ENCODE results near the gene BUB3. TPM values are rescaled to one million over a fixed set of nuclear protein-coding genes. Genes with fewer than 3 reads are reported as not detected.

Gene BUB3
- total and polyA plus RNA-seq, 2 experiments from 2014 or later = 88.8 to 147 TPM

DNA sequence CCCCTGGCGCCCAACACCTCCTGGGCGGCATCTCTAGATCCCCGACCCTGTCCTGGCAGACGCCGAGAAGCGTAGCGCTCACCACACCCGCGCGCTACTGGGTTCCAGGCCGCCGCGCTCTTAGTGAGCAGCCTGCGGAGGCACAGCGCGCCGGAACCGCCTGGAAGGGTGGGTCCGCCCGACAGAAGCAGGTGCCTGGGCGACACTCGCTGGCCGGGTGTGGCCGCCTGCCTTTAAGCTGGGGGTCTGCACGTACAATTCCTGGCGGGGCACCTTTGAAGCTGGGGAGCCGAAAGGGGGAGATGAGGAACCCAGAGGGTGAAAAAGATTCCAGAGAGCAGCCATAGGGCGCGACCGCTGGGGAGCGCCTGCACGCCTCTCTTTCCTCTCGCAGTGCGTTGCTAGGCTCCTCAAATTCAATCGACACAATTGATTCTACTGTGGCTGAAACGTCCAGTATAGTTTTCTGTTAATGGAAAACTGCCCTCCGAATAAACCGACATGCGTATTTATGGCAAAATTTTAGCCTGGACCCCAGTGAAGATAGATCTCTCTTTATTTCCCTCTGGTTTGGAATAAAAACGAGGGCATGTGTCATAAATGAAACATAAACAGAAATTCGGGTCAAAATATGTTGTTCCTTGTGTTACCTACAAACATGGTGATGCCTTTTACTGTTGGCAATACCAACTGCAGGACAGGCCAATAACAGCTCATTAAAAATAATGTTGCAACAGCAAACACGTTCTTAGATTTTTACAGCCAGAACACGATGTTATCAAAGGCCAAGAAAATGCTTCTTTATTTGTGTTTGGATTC is 13.8 kb upstream of the BUB3 start:
- H3K27ac ChIP-seq = no peak overlapping the region
- TF ChIP-seq, protein P1, sequence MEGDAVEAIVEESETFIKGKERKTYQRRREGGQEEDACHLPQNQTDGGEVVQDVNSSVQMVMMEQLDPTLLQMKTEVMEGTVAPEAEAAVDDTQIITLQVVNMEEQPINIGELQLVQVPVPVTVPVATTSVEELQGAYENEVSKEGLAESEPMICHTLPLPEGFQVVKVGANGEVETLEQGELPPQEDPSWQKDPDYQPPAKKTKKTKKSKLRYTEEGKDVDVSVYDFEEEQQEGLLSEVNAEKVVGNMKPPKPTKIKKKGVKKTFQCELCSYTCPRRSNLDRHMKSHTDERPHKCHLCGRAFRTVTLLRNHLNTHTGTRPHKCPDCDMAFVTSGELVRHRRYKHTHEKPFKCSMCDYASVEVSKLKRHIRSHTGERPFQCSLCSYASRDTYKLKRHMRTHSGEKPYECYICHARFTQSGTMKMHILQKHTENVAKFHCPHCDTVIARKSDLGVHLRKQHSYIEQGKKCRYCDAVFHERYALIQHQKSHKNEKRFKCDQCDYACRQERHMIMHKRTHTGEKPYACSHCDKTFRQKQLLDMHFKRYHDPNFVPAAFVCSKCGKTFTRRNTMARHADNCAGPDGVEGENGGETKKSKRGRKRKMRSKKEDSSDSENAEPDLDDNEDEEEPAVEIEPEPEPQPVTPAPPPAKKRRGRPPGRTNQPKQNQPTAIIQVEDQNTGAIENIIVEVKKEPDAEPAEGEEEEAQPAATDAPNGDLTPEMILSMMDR (IDR thresholded peaks at IDR 0.05; ENCODE audit: low read depth, low read length) = no peak
- no peak for DNase-seq (ENCODE audit: low read depth in 1 of 2, low spot score in 1 of 2)

DNA sequence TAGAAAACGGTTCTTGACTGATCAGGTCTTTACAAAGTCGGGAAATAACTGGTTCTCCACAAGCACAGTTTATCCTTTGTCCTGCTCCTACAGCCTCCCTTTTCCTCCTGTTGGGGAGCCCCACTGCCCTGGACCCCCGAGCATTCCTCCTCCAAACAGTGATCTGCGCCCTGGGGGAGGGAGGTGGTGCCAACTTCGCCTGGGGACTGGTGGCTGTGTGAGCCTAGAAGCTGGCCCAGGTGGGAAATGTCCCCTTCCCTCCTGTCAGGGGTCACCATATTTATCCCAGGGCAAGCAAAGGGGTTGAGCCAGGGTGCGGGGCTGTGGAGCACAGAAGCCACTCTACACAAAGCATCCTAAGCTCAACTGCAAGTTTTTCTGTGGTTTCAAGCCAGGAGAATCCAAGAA is 13.2 kb upstream of the BUB3 start:
- Histone ChIP-seq H3K27ac (no peak overlapping the region), H3K4me3 (no peak overlapping the region), H3K4me1 (ENCODE audit: low read depth) (peaks cover 4% of the 10 kb centered on the region), H3K36me3 (no peaks in the 10 kb centered on the region), H3K9me3 (ENCODE audit: low read depth) (no peaks in the 10 kb centered on the region), H3K27me3 (peaks cover 100% of the 10 kb centered on the region)
- no peak for DNase-seq (ENCODE audit: low read depth in 1 of 2, low spot score in 1 of 2)
- TF ChIP-seq, protein P1 (IDR thresholded peaks at IDR 0.05; ENCODE audit: low read depth, low read length) = no peak

More for the DNA sequence above, 13.8 kb upstream of the BUB3 start:
- no peak overlapping the region for H3K4me3 ChIP-seq
- H3K9me3 ChIP-seq (ENCODE audit: low read depth) = no peaks in the 10 kb centered on the region
- peaks cover 6% of the 10 kb centered on the region for H3K4me1 ChIP-seq (ENCODE audit: low read depth)
- H3K36me3 ChIP-seq = no peaks in the 10 kb centered on the region
- H3K27me3 ChIP-seq = peaks cover 100% of the 10 kb centered on the region

DNA sequence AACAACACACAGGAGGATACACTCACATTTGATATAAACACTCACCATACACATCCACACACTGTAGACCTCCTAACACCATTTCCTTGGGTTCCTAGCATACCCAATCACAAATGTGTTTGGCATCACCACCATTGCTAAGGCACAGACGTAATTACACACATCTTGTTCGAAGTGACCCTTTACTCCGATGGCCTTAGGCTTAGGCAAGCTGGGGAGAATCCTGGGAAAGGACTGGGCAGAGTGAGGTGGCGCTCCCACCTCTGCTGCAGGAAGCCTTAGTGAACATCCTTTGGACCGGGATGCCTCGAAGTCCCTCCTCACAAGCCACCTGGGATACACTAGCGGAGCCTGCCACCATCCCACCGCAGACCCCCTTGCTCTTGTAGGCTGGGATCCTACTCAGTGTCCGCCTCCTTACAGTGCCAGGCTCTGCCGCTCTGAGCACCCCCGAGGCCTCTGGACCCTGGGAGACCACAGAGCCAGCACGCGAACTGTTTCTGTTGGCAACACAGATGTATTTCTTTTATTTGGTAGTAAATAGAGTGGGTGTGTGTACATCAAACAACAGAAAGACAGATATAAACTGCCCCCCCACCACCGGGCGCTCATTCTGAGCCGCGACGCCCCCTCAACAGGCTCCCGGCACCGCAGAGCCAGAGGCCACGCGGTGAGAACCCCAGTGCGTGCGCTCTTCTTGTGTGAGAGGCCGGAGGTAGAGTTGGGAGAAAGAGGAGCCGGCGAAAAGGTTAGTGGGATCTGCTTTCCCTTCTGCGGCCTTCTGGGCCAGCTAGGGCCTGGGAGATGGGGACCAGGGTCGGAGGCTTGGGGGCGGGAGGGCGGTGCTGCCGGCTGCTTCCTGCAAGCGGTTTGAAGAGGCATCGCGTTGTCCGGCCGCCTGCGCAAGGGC is 12.2 kb upstream of the BUB3 start:
- Histone ChIP-seq H3K27ac (no peak overlapping the region), H3K27me3 (peaks cover 100% of the 10 kb centered on the region), H3K9me3 (ENCODE audit: low read depth) (no peaks in the 10 kb centered on the region), H3K36me3 (no peaks in the 10 kb centered on the region), H3K4me1 (ENCODE audit: low read depth) (peaks cover 9% of the 10 kb centered on the region), H3K4me3 (no peak overlapping the region)
- DNase-seq (ENCODE audit: low read depth in 1 of 2, low spot score in 1 of 2) = no peak
- TF ChIP-seq, protein P1 (IDR thresholded peaks at IDR 0.05; ENCODE audit: low read depth, low read length) = no peak

DNA sequence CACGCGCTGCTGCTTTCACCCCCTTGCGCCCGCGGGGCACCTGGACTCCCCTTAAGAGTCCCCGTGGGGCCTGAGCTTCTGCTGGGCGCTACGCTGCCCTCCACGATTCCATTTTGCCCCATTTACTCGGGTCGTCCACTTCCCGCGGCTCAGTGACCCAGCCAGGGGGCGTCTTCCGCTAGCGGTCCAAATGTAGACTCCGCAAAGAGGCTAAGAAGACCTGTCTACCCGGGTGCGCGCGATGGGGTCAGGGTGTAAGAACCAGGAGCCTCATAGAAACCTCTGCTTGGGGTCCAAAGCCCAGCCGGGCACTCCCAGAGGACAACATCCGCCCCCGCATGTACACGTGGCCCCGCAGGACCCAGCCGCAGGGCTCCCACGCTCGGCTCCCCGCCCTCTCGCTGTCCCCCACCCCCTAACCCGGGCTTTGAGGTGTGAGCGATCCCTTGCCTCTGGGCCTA is 11.5 kb upstream of the BUB3 start:
- Histone ChIP-seq H3K27me3 (peaks cover 100% of the 10 kb centered on the region), H3K27ac (no peak overlapping the region), H3K9me3 (ENCODE audit: low read depth) (no peaks in the 10 kb centered on the region), H3K4me1 (ENCODE audit: low read depth) (peaks cover 9% of the 10 kb centered on the region), H3K4me3 (no peak overlapping the region), H3K36me3 (no peaks in the 10 kb centered on the region)
- DNase-seq (ENCODE audit: low read depth in 1 of 2, low spot score in 1 of 2) = no peak
- TF ChIP-seq, protein P1 (IDR thresholded peaks at IDR 0.05; ENCODE audit: low read depth, low read length) = no peak

DNA sequence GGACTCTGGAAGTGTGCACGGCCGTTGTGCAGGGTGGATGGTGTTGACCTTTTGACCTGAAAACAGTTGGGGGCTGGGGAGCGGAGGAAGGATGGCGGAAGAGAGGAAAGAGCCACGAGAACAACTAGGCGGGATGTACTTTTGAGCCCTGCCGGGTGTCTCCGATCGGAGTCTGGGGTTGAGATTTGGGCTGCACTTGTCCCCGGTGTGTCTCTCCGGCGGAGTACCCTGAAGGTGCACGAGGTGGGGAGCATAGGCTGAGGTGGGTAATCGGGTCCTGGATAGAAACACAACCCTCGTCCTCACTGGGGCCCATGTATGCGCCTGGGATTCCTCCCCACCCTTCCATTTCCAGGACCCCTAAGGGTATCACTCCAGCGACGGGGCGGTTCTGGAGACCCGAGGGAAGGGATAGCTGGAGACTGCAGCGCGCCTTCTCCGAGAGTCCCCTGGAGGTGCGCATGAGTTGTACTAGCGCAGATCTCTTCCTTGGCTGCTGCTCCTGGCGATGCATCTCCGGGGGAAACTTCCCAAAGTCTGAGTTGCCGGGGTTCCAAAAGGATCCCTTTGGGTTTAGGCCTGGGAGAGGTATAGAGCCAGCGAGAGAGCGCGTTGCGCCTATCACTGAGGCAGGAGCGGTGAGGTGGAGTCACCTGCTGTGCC is 10.9 kb upstream of the BUB3 start:
- no peaks in the 10 kb centered on the region for H3K9me3 ChIP-seq (ENCODE audit: low read depth)
- H3K27ac ChIP-seq = no peak overlapping the region
- H3K27me3 ChIP-seq = peaks cover 100% of the 10 kb centered on the region
- H3K4me3 ChIP-seq = no peak overlapping the region
- H3K36me3 ChIP-seq = no peaks in the 10 kb centered on the region
- H3K4me1 ChIP-seq (ENCODE audit: low read depth) = peaks cover 9% of the 10 kb centered on the region
- TF ChIP-seq, protein P1 (IDR thresholded peaks at IDR 0.05; ENCODE audit: low read depth, low read length) = no peak
- no peak for DNase-seq (ENCODE audit: low read depth in 1 of 2, low spot score in 1 of 2)
